CD1c-positive myeloid dendritic cell (primary cell): Measurements from ENCODE around the gene GRIA4.
"Not testable (repeated sequence)": the region's sequence is repeated elsewhere in the genome, so short reads cannot be mapped to it uniquely, and the experiment has no call there.

ENCODE experiments used
- DNase-seq: peaks from one replicate; pipeline ENCODE4 v3.0.0-alpha.2; 2016; ENCODE audit errors: extremely low spot score

GRIA4 gene

DNA sequence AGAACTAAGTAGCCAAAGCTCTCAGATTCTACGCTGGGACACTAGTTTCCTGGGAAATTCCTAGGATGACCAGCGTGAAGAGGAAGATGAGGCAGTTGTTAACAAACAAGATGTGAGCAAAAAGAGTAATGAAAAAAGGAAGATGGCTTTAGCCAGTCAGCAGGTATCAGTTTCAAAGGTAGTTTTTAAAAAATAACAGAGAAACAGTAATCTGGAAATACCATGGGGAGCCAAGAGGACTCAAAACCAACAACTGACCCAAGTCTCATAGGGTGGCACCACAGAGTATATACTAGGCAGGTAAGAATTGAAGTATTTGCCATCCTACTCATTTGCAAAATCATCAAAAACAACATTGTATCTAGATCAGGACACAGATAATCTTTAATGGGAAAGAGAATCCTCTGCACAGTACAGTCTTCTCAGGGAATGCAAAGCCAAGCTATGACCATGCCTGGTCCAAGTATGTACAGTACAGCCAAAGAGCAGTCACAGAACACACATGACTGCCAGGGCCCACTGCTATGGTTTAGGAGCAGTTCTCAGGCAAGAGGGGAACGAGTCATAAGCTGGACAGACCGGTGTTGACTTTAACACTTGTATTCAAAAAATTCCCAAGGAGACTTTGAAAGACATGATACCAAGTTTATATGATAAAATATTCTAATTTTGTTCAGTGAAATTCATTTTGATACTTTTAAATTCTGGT, 391.6 kb downstream of the GRIA4 start:
- no peak for DNase-seq

DNA sequence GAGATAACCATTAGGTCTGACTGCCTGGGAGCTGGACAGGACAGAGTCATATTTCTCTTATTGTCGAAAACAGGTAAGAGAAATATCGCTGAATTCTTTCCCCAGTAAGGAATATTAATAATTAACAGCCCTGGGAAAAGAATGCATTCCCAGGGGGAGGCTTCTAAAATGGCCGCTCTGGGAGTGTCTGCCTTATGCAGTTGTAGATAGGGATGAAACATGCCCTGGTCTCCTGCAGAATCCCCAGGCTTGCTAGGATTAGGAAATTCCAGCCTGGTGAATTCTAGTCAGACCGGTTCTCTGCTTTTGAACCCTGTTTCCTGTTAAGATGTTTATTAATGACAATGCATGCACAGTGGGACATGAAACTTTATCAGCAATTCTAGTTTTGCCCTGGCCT, 393.2 kb downstream of the GRIA4 start:
- DNase-seq: not testable (repeated sequence)

DNA sequence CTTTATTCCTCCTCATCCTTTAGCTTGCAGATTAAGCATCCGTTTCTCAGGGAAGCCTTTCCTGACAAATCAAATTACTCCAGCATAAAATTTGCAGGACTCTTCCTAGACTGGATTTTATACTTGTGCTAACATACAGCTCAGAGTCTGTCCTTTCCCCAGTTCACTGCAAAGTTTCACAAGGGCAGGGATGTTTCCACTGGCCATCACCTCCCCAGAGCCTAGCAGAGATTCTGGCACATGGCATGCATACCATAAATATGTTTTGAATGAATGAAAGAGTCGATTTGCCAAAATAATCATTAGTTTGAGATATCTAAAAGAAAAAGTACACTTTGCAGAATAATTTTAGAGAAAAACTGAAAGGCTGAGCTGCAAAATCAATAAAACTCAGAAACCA, 401.6 kb downstream of the GRIA4 start:
- no peak for DNase-seq

DNA sequence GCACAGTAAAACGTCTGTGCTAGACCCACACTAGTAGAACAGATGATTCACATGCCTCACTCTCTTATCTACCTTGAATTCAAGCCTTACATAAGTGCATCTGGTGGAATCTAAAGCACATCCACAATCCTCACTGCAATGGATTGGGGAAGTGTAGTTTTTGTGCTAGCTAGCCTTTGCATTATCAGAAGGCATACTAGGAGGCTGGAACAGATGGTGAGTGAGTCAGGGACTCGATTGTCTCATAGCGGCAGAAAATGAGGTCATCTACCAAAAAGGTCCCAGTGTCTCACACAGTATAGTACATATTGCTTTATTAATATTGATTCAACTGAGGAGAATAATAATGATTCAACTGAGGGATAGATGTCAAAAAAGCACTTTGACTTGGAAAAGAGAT, 402.9 kb downstream of the GRIA4 start:
- no peak for DNase-seq

DNA sequence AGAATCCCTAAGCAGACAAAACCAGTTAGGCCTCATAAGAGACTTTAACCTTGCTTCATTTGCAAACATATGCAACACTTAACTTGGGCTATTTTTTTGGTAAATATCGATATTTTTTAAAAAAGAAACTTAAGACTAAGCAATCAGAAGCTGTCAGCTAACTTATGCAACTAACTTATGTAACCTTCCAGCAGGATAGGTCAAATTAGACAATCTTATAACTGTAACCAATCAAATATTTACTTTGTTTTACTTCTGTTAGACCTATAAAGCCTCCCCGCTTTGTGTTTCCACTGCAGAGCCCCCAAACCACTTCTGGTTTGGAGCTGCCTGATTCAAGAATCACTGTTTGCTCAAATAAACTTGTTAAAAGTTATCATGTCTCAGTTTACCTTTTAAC, 404.2 kb downstream of the GRIA4 start:
- DNase-seq: no peak

DNA sequence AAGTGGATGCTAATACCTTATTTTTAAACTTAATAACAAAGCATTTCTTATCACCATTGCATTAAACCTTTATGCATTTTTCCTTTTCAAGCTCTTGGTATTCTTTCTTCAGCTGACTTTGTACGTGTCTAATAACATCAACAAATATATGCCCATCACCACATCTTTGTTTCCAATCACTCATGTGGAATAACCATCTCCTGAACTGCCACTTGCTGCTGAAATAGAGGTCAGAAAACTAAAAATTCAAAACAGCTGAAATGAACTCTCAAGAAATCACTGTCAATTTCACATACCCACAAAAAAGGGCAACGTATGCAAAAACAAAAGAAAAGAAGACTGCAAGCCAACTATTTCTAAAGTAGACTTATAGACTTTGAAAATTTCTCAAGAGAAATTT, 404.7 kb downstream of the GRIA4 start:
- DNase-seq: no peak

DNA sequence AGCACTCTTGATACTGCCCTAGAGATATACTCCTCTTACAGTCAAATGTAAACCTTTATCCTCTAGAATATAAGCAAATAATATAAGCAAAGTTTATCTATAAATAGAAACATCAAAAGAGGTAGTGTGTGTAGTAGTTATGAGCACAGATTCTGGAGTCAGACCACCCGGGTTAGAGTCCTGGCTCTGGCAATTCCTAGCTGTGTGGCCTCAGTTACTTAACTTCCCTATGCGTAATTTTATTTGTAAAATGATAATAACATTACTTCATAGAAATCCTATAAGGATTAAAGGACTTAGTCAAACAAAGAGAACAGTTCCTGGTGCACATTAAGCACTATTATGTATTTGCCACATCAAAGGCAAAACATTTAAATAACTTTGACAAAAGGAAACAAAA, 405.2 kb downstream of the GRIA4 start:
- no peak for DNase-seq

DNA sequence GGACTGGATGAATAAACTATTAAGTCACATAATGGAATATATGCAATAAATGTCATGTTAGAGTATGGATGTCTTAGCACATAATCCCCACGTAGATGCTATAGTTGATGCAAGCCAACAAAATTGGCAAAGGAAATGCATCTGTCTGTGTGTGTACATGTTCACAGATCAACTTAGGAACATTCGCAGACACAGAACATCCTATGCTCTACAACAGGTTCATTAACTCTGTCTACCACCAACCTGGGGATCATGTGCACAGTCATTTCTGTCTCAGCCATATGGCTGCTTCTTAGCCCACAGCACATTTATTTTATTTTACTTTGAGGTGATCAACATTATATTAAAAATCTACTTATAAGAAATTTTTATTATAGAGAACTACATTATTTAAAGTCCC, 407.2 kb downstream of the GRIA4 start:
- no peak for DNase-seq

DNA sequence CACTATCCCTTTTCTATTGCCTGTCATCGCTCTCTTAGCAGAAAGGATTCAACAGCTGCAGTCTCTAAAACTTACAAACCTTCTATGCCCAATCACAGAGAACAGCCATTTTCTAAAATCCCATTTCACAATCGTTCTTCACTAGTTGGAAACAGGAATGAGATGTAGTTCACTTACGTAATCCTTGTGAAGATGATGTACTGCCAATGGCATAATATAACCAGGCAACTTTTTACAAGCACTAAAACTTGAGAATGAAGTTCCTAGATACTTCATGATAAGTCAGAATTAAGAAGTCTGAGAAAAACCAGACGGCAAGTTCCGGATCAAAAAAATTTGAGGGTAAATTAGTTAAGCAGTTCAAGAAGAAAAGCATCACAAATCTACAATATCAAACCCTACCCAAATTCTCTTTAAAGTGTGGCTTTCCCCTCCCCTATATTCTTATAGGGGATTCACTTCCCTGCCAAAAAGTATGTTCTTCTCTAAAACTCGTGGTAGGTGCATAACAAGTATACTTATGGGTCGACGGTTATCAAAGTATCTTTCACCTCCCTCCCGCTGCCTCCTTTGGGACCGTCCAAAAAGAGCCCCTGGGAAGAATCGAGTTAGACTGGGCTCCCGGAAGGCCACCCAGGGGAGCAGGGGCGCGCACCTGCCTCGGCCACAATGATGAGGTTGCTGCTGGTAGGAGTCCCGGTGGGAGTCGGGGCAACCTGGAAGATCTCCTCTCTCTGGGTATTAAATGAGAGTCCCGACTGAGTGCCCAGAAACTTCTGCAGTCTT, 411.5 kb downstream of the GRIA4 start:
- DNase-seq: peak; percentile 47

DNA sequence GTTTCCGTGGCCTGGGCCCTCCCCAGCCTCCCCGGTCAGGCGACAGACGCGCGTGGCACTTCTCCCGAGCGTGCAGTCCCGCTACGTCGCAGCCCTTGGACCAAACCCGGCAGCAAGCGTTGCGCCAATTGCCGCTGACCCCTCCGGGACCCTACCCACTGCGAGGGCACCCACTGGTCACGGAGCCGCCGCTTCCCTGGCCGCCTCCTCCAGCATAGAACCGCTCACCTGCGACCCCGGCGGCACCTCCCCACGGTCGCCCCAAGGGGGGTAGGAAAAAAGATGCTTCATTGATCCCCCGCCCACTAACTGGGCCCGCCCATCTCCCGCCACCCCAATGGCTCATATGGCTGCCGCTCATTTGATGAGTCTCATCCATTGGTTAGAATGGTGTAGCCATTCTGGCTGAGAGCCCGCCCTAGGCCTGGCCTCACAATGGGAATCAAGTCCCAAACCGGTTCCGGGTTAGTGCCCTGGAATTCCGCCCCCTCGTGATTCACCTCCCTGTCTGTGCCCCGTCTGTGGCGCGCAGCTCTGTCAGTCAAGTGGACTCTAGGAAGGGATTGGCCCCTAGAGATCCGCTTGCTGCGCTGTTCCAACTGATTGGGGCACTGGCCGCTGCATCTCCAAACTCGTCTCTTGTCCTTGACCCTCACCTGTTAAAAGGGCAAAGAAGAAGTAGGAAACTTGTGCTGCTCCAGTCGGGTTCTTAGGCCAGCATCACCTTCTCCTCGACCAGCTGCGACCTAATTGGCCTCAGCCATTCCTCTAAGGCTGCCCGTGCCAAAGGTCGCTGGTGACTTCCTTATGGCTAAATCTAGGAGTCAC, 412.3 kb downstream of the GRIA4 start, which contains the start of gene MSANTD4:
MSANTD4 (minus strand) TSS at position 274 of the 828 bp plus-strand sequence. CDS start 11,323 bp downstream, outside the sequence.
- DNase-seq: peak; percentile 99

DNA sequence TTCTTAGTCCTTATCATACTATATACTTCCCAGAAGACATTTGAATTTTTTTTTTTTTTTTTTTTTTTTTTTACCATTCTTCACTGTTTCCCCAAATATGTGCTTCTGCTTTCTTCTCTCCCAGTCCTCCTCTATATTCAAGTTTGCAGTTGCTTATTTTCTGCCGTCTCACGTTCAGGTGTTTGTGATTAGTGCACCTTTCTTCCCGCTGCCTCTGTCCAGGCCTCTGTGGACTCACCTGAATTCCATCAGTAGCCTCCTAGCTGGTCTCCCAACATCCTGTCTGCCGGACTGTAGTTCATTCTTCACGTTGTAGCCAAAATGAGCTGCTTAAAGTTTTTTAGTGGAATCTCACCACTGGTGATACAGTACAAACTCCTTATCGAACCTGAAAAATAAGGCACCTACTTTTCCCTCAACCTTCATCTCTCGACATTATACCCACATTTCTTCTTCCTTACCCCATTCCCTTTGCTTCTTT, 413.0 kb downstream of the GRIA4 start:
- no peak for DNase-seq

DNA sequence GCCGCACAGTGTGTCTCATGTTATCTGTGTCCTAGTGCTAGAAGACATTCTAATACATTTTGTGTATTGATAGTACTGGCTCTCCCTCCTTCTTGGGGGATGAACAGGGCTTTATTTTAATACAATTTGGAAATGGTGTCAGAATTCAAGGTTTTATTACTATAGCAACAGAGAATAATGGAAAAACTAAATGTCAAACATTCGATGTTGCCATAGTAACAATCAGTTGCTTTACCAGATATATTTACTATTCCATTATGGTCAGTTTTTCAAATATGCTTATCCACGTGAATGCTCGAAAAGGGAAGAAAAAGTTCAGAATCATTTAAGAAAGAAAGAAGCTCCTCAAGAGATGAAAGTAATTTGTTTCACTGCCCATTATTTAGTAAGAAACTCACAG, 420.7 kb downstream of the GRIA4 start:
- no peak for DNase-seq

DNA sequence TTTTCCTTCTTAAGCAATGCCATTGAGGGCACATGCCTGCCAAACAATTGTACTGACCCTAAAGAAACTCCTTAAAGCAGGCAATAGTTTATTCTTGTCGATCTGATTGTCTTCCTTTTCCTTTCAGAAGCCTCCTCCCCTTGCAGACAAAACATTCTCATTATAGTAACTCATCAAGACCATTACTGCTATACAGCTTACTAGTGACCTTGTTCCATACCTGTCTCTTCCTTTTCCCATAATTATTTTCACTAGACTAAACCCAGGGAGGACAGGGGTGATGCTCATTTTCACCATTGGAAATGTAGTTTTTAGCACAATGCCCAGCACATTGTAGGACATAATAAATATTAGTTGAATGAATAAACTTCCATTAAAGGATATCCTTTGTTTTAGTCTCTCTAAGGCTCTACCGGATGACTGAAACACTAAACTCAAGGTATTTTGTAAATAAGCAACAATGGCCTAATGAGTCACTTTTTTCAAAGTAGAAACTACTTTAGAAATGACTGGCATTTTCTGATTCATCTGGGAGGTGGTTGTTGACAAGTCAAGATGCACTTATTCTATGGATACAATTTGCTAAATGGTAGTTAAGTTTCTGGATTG, 421.4 kb downstream of the GRIA4 start:
- DNase-seq: no peak
